Activated CD4-positive, alpha-beta T cell treated with anti-CD3 and anti-CD28 coated beads, Interleukin-2, amount 10 ng/mL, durations not matched to agents 24 days and 14 days (primary cell): ENCODE data around the gene RABEPK. TPM values are rescaled to one million over a fixed set of nuclear protein-coding genes. Genes with fewer than 3 reads are reported as not detected.
"Not testable (repeated sequence)": the region's sequence is repeated elsewhere in the genome, so short reads cannot be mapped to it uniquely, and the experiment has no call there.

Source experiments
- DNase-seq: peaks from one replicate; pipeline ENCODE4 v3.0.0; 2022
- H3K27ac Mint-ChIP-seq: one replicate; pipeline ENCODE4 v1.8.0; 2022; ENCODE audit warnings: mild to moderate bottlenecking, mixed read lengths
- H3K27me3 Mint-ChIP-seq: one replicate; pipeline ENCODE4 v1.8.0; 2022; ENCODE audit warnings: mixed read lengths
- H3K36me3 Mint-ChIP-seq: one replicate; pipeline ENCODE4 v1.8.0; 2022; ENCODE audit warnings: low read depth, mild to moderate bottlenecking, mixed read lengths
- H3K4me1 Mint-ChIP-seq: one replicate; pipeline ENCODE4 v1.8.0; 2021; ENCODE audit warnings: mixed read lengths
- H3K4me3 Mint-ChIP-seq: one replicate; pipeline ENCODE4 v1.8.0; 2022; ENCODE audit warnings: mild to moderate bottlenecking, moderate library complexity, mixed read lengths
- H3K9me3 Mint-ChIP-seq: one replicate; pipeline ENCODE4 v1.8.0; 2021; ENCODE audit warnings: mixed read lengths
- intact Hi-C: fragments of 100-400 bp; cut with micrococcal nuclease; formaldehyde crosslinking; loops from one replicate; pipeline ENCODE4 v1.15.1; 2023
- total RNA-seq: library from RNA; stranded (reverse); gene quantifications from 2 replicates; pipeline ENCODE4 v1.2.3, GENCODE V29; 2022

RABEPK gene
- total RNA-seq, 1 donor from 2014 or later = 36.6 TPM

GRCh38 chr9:125243792-125244260 is 43.5 kb downstream of the RABEPK start:
- Mint-ChIP-seq H3K9me3 (no peaks in the 10 kb centered on the region), H3K4me3 (no peak overlapping the region), H3K4me1 (peaks cover 11% of the 10 kb centered on the region), H3K27ac (peak overlapping the region; percentile 21), H3K36me3 (peaks cover 24% of the 10 kb centered on the region), H3K27me3 (peaks cover 2% of the 10 kb centered on the region)
- no peak for DNase-seq
- intact Hi-C loops = loop anchor here (5.0 to 10.0 kb wide), 3 partner anchors 102 to 472 kb away; partner anchors contain the start of genes NR6A1 and SCAI

- Mint-ChIP-seq H3K36me3 (peaks cover under 1% of the 10 kb centered on the region), H3K27me3 (peaks cover under 1% of the 10 kb centered on the region), H3K9me3 (no peaks in the 10 kb centered on the region), H3K4me1 (peaks cover 7% of the 10 kb centered on the region), H3K4me3 (no peak overlapping the region), H3K27ac (no peak overlapping the region)
- DNase-seq = no peak
- intact Hi-C loops = loop anchor here (10.0 kb wide), 1 partner anchor 129 kb away; no protein-coding TSS in a partner anchor
Measured at GRCh38 chr9:125246261-125246667, 45.9 kb downstream of the RABEPK start.

- Mint-ChIP-seq H3K4me3 (no peak overlapping the region), H3K4me1 (no peaks in the 10 kb centered on the region), H3K9me3 (no peaks in the 10 kb centered on the region), H3K27me3 (peaks cover under 1% of the 10 kb centered on the region), H3K27ac (no peak overlapping the region), H3K36me3 (no peaks in the 10 kb centered on the region)
- DNase-seq = no peak
- intact Hi-C loops = no loop called here
Measured at GRCh38 chr9:125254231-125254630, 53.9 kb downstream of the RABEPK start.

- DNase-seq = no peak
- Mint-ChIP-seq H3K9me3 (no peaks in the 10 kb centered on the region), H3K4me1 (peaks cover 5% of the 10 kb centered on the region), H3K4me3 (no peak overlapping the region), H3K36me3 (no peaks in the 10 kb centered on the region), H3K27ac (no peak overlapping the region), H3K27me3 (peaks cover 3% of the 10 kb centered on the region)
- intact Hi-C loops = no loop called here
Measured at GRCh38 chr9:125255781-125256391, 55.5 kb downstream of the RABEPK start.

GRCh38 chr9:125258160-125258785 is 57.9 kb downstream of the RABEPK start:
- intact Hi-C loops = no loop called here
- Mint-ChIP-seq H3K9me3 (no peaks in the 10 kb centered on the region), H3K36me3 (peaks cover 6% of the 10 kb centered on the region), H3K27ac (no peak overlapping the region), H3K4me1 (peaks cover 17% of the 10 kb centered on the region), H3K4me3 (no peak overlapping the region), H3K27me3 (peaks cover 3% of the 10 kb centered on the region)
- no peak for DNase-seq

- Mint-ChIP-seq H3K36me3 (peaks cover 8% of the 10 kb centered on the region), H3K4me1 (peaks cover 23% of the 10 kb centered on the region), H3K9me3 (no peaks in the 10 kb centered on the region), H3K27ac (no peak overlapping the region), H3K4me3 (no peak overlapping the region), H3K27me3 (peaks cover 3% of the 10 kb centered on the region)
- intact Hi-C loops = no loop called here
- no peak for DNase-seq
Measured at GRCh38 chr9:125258832-125259534, 58.6 kb downstream of the RABEPK start.

GRCh38 chr9:125260561-125260960 is 60.2 kb downstream of the RABEPK start:
- Mint-ChIP-seq H3K36me3 (peaks cover 14% of the 10 kb centered on the region), H3K27ac (peak overlapping the region; percentile 61)

GRCh38 chr9:125261501-125262293 is 61.4 kb downstream of the RABEPK start, which contains the start of gene GAPVD1:
Gene GAPVD1 (plus strand): TSS chr9:125261826. CDS start chr9:125298922, 37,096 bp downstream.
- DNase-seq = peak; percentile 97
- peaks cover 31% of the 10 kb centered on the region for H3K4me1 Mint-ChIP-seq
- H3K27ac Mint-ChIP-seq = peak within 1 kb of the TSS; percentile 94
- intact Hi-C loops = loop anchor here (1.0 to 2.0 kb wide), 2 partner anchors 20 to 61 kb away; partner anchors contain the start of genes HSPA5 and RABEPK
- H3K4me3 Mint-ChIP-seq = peak within 1 kb of the TSS; percentile 97
- peaks cover 3% of the 10 kb centered on the region for H3K27me3 Mint-ChIP-seq
- H3K9me3 Mint-ChIP-seq = no peaks in the 10 kb centered on the region
- peaks cover 19% of the 10 kb centered on the region for H3K36me3 Mint-ChIP-seq

More at GRCh38 chr9:125260561-125260960, 60.2 kb downstream of the RABEPK start:
- Mint-ChIP-seq H3K9me3 (no peaks in the 10 kb centered on the region), H3K27me3 (peaks cover 3% of the 10 kb centered on the region), H3K4me3 (peak overlapping the region; percentile 97), H3K4me1 (peaks cover 29% of the 10 kb centered on the region)
- no peak for DNase-seq
- intact Hi-C loops = loop anchor here (2.0 kb wide), 1 partner anchor 60 kb away; the partner anchor contains the start of gene RABEPK

- H3K27me3 Mint-ChIP-seq = peaks cover 3% of the 10 kb centered on the region
- peaks cover 31% of the 10 kb centered on the region for H3K4me1 Mint-ChIP-seq
- intact Hi-C loops = no loop called here
- H3K27ac Mint-ChIP-seq = peak overlapping the region; percentile 93
- peaks cover 19% of the 10 kb centered on the region for H3K36me3 Mint-ChIP-seq
- DNase-seq = no peak
- no peaks in the 10 kb centered on the region for H3K9me3 Mint-ChIP-seq
- peak overlapping the region; percentile 97 for H3K4me3 Mint-ChIP-seq
Measured at GRCh38 chr9:125262294-125262991, 62.1 kb downstream of the RABEPK start.

- intact Hi-C loops, H3K27me3 Mint-ChIP-seq, H3K9me3 Mint-ChIP-seq: not testable (repeated sequence)
- Mint-ChIP-seq H3K4me1 (peaks cover 34% of the 10 kb centered on the region), H3K36me3 (peaks cover 22% of the 10 kb centered on the region), H3K4me3 (peak overlapping the region; percentile 74), H3K27ac (peak overlapping the region; percentile 65)
- DNase-seq = peak; percentile 75
Measured at GRCh38 chr9:125264068-125264467, 63.7 kb downstream of the RABEPK start.

GRCh38 chr9:125268394-125269013 is 68.2 kb downstream of the RABEPK start:
- Mint-ChIP-seq H3K4me1 (peaks cover 15% of the 10 kb centered on the region), H3K9me3 (no peaks in the 10 kb centered on the region), H3K4me3 (no peak overlapping the region), H3K27ac (no peak overlapping the region), H3K27me3 (no peaks in the 10 kb centered on the region), H3K36me3 (peaks cover 22% of the 10 kb centered on the region)
- DNase-seq = no peak
- intact Hi-C loops = no loop called here

- intact Hi-C loops = no loop called here
- Mint-ChIP-seq H3K4me1 (peaks cover 10% of the 10 kb centered on the region), H3K27me3 (no peaks in the 10 kb centered on the region), H3K4me3 (no peak overlapping the region), H3K9me3 (no peaks in the 10 kb centered on the region), H3K36me3 (peaks cover 19% of the 10 kb centered on the region), H3K27ac (no peak overlapping the region)
- DNase-seq = no peak
Measured at GRCh38 chr9:125269014-125269397, 68.7 kb downstream of the RABEPK start.
